Neuronal stem cell (in vitro differentiated cells): ENCODE data around the gene ADGRG4.
"Not testable (repeated sequence)": the region's sequence is repeated elsewhere in the genome, so short reads cannot be mapped to it uniquely, and the experiment has no call there.

Source experiments
- DNase-seq: peaks from one replicate; pipeline ENCODE4 v3.0.0-alpha.2; 2013; ENCODE audit warnings: low spot score
- H2AFZ ChIP-seq: one replicate; pipeline ENCODE4 v1.6.1; 2013; ENCODE audit warnings: mild to moderate bottlenecking, low read length, inconsistent platforms
- H2AK5ac ChIP-seq: 2 replicates; pipeline ENCODE4 v1.6.1; 2013; ENCODE audit warnings: low read depth, mild to moderate bottlenecking, inconsistent platforms, low read length, moderate library complexity, mixed read lengths
- H2BK120ac ChIP-seq: 2 replicates; pipeline ENCODE4 v1.6.1; 2013; ENCODE audit warnings: low read depth, mild to moderate bottlenecking, inconsistent platforms, low read length, moderate library complexity, mixed read lengths
- H2BK12ac ChIP-seq: one replicate; pipeline ENCODE4 v1.6.1; 2013; ENCODE audit warnings: low read length, inconsistent platforms
- H2BK15ac ChIP-seq: 2 replicates; pipeline ENCODE4 v1.6.1; 2013; ENCODE audit warnings: mild to moderate bottlenecking, low read length, inconsistent platforms, mixed read lengths
- H2BK5ac ChIP-seq: one replicate; pipeline ENCODE4 v1.6.1; 2013; ENCODE audit warnings: inconsistent platforms, mild to moderate bottlenecking, low read length, moderate library complexity
- H3K14ac ChIP-seq: one replicate; pipeline ENCODE4 v1.6.1; 2013; ENCODE audit warnings: low read length, inconsistent platforms
- H3K18ac ChIP-seq: 2 replicates; pipeline ENCODE4 v1.6.1; 2013; ENCODE audit warnings: low read length, inconsistent platforms
- H3K23ac ChIP-seq: 2 replicates; pipeline ENCODE4 v1.6.1; 2013; ENCODE audit warnings: low read depth, mild to moderate bottlenecking, mixed read lengths, low read length, inconsistent platforms; ENCODE audit not compliant: poor library complexity
- H3K27ac ChIP-seq: replicated peaks from 3 replicates; pipeline ENCODE4 v1.5.1; 2013; ENCODE audit warnings: low read length, inconsistent platforms
- H3K27me3 ChIP-seq, 3 experiments: 2 replicates each; pipeline ENCODE4 v1.6.1; 2013; ENCODE audit warnings: low read length in 3 of 3, mild to moderate bottlenecking in 2 of 3, inconsistent platforms in 1 of 3, low read depth in 1 of 3, mixed read lengths in 1 of 3, moderate library complexity in 1 of 3; ENCODE audit not compliant: control insufficient read depth in 3 of 3, insufficient read depth in 3 of 3
- H3K36me3 ChIP-seq, 2 donors: replicated peaks in 1 of 2; 2 replicates each; pipeline ENCODE4 v1.6.1; 2013; ENCODE audit warnings: low read length in 2 of 2; ENCODE audit not compliant: control insufficient read depth in 2 of 2, insufficient read depth in 2 of 2
- H3K4ac ChIP-seq: 2 replicates; pipeline ENCODE4 v1.6.1; 2013; ENCODE audit warnings: inconsistent platforms, mild to moderate bottlenecking, low read length, moderate library complexity
- H3K4me1 ChIP-seq, 2 donors: 1 replicate in 1 of 2; 2 replicates in 1 of 2; pipeline ENCODE4 v1.6.1; 2013; ENCODE audit warnings: low read length in 2 of 2, low read depth in 1 of 2; ENCODE audit not compliant: control insufficient read depth in 2 of 2, insufficient read depth in 1 of 2
- H3K4me2 ChIP-seq: one replicate; pipeline ENCODE4 v1.6.1; 2013; ENCODE audit warnings: mild to moderate bottlenecking, low read length, inconsistent platforms; ENCODE audit not compliant: insufficient read depth, poor library complexity, severe bottlenecking
- H3K4me3 ChIP-seq, 2 donors: 2 replicates each; pipeline ENCODE4 v1.5.1; 2013; ENCODE audit warnings: low read length in 2 of 2, mild to moderate bottlenecking in 2 of 2, inconsistent platforms in 1 of 2, moderate library complexity in 1 of 2
- H3K79me1 ChIP-seq: one replicate; pipeline ENCODE4 v1.6.1; 2013; ENCODE audit warnings: low read depth, mild to moderate bottlenecking, inconsistent platforms, low read length, moderate library complexity
- H3K9ac ChIP-seq: one replicate; pipeline ENCODE4 v1.6.1; 2013; ENCODE audit warnings: mild to moderate bottlenecking, low read depth, low read length, inconsistent platforms; ENCODE audit not compliant: poor library complexity
- H3K9me3 ChIP-seq, 2 donors: replicated peaks in 1 of 2; 2 replicates each; pipeline versions ENCODE3 to v1.6.1; 2013; ENCODE audit warnings: low read length in 2 of 2, mild to moderate bottlenecking in 2 of 2, inconsistent platforms in 1 of 2, low read depth in 1 of 2, mixed read lengths in 1 of 2, moderate library complexity in 1 of 2; ENCODE audit not compliant: control insufficient read depth in 2 of 2, insufficient read depth in 1 of 2
- H4K8ac ChIP-seq: one replicate; pipeline ENCODE4 v1.6.1; 2013; ENCODE audit warnings: low read depth, mild to moderate bottlenecking, inconsistent platforms, low read length, moderate library complexity
- H4K91ac ChIP-seq: one replicate; pipeline ENCODE4 v1.6.1; 2013; ENCODE audit warnings: low read length, low read depth, mild to moderate bottlenecking, inconsistent platforms; ENCODE audit not compliant: poor library complexity
- WGBS, 2 donors: extraction: QIAGEN DNeasy Blood & Tissue Kit; methylation state at CpG; one replicate each; pipeline ENCODE4 v1.1.7; 2013; ENCODE audit warnings: missing lambda C conversion rate in 2 of 2, mixed read lengths in 1 of 2; ENCODE audit not compliant: insufficient read length in 2 of 2, insufficient replicate concordance in 1 of 2; ENCODE audit errors: extremely low coverage in 2 of 2; 5-methylcytosine and 5-hydroxymethylcytosine counted together

The ADGRG4 gene

GRCh38 chrX:136437774-136438173 lies 137.0 kb downstream of the ADGRG4 start:
- Histone ChIP-seq H2BK120ac (no peak overlapping the region), H4K91ac (no peak overlapping the region), H2AFZ (no peak overlapping the region), H3K9ac (no peak overlapping the region), H3K4me2 (no peak overlapping the region), H2AK5ac (no peak overlapping the region), H3K79me1 (no peaks in the 10 kb centered on the region), H3K4me1 (no peaks in the 10 kb centered on the region), H3K18ac (no peak overlapping the region), H3K4ac (no peak overlapping the region), H3K27ac (no peak overlapping the region), H2BK15ac (no peak overlapping the region), H2BK5ac (no peak overlapping the region), H4K8ac (no peak overlapping the region), H3K27me3 (peaks cover 0 to 5% (median 0%) of the 10 kb centered on the region in 3 experiments), H3K23ac (no peak overlapping the region), H3K14ac (no peak overlapping the region), H3K9me3 (no peaks in the 10 kb centered on the region), H3K4me3 (no peak overlapping the region), H2BK12ac (no peak overlapping the region), H3K36me3 (no peaks in the 10 kb centered on the region)
- no peak for DNase-seq
- WGBS, 2 donors: no CpG with 5 or more reads among the region's 2 CpGs

GRCh38 chrX:136438192-136438591 lies 137.4 kb downstream of the ADGRG4 start:
- no peak overlapping the region for H2AK5ac ChIP-seq
- DNase-seq: no peak
- no peaks in the 10 kb centered on the region for H3K36me3 ChIP-seq
- H3K9me3 ChIP-seq: no peaks in the 10 kb centered on the region
- no peak overlapping the region for H2BK5ac ChIP-seq
- H3K9ac ChIP-seq: no peak overlapping the region
- WGBS, 2 donors: no CpG with 5 or more reads among the region's 3 CpGs
- H3K79me1 ChIP-seq: no peaks in the 10 kb centered on the region
- peaks cover 0 to 5% (median 0%) of the 10 kb centered on the region in 3 experiments for H3K27me3 ChIP-seq
- H3K18ac ChIP-seq: no peak overlapping the region
- H3K14ac ChIP-seq: no peak overlapping the region
- H3K4me2 ChIP-seq: no peak overlapping the region
- no peak overlapping the region for H3K27ac ChIP-seq
- H2BK120ac ChIP-seq: no peak overlapping the region
- H2AFZ ChIP-seq: no peak overlapping the region
- no peak overlapping the region for H2BK12ac ChIP-seq
- no peak overlapping the region for H2BK15ac ChIP-seq
- H3K23ac ChIP-seq: no peak overlapping the region
- no peak overlapping the region for H3K4ac ChIP-seq
- H3K4me1 ChIP-seq: no peaks in the 10 kb centered on the region
- no peak overlapping the region for H4K8ac ChIP-seq
- no peak overlapping the region for H3K4me3 ChIP-seq
- H4K91ac ChIP-seq: no peak overlapping the region

GRCh38 chrX:136445674-136446073 lies 144.9 kb downstream of the ADGRG4 start:
- not testable (repeated sequence) for H3K4me2 ChIP-seq, H3K27me3 ChIP-seq, H4K8ac ChIP-seq, H3K9ac ChIP-seq, H3K79me1 ChIP-seq, H3K4me1 ChIP-seq, H2BK12ac ChIP-seq, H3K9me3 ChIP-seq, H2BK120ac ChIP-seq, H3K4ac ChIP-seq, DNase-seq, H3K18ac ChIP-seq, H3K27ac ChIP-seq, H2BK15ac ChIP-seq, H3K36me3 ChIP-seq, H2BK5ac ChIP-seq, H4K91ac ChIP-seq, H2AFZ ChIP-seq, H3K4me3 ChIP-seq, H2AK5ac ChIP-seq, H3K14ac ChIP-seq, H3K23ac ChIP-seq
- WGBS, 2 donors: no CpG with 5 or more reads among the region's 18 CpGs

- DNase-seq: no peak
- no peak overlapping the region for H2BK5ac ChIP-seq
- no peak overlapping the region for H4K8ac ChIP-seq
- H3K4ac ChIP-seq: no peak overlapping the region
- H2AK5ac ChIP-seq: no peak overlapping the region
- H2BK12ac ChIP-seq: no peak overlapping the region
- H4K91ac ChIP-seq: no peak overlapping the region
- H2BK15ac ChIP-seq: no peak overlapping the region
- H3K4me2 ChIP-seq: no peak overlapping the region
- no peak overlapping the region for H3K23ac ChIP-seq
- H3K36me3 ChIP-seq: no peaks in the 10 kb centered on the region
- no peak overlapping the region for H3K27ac ChIP-seq
- H3K79me1 ChIP-seq: no peaks in the 10 kb centered on the region
- no peak overlapping the region for H3K9ac ChIP-seq
- no peak overlapping the region for H3K18ac ChIP-seq
- WGBS, 2 donors: no CpG with 5 or more reads among the region's 6 CpGs
- no peak overlapping the region for H3K14ac ChIP-seq
- no peaks in the 10 kb centered on the region for H3K9me3 ChIP-seq
- H3K4me1 ChIP-seq: no peaks in the 10 kb centered on the region
- H2BK120ac ChIP-seq: no peak overlapping the region
- no peak overlapping the region for H2AFZ ChIP-seq
- no peaks in the 10 kb centered on the region for H3K27me3 ChIP-seq
- H3K4me3 ChIP-seq: no peak overlapping the region
These were observed 145.4 kb downstream of the ADGRG4 start for GRCh38 chrX:136446208-136446607.
